ENCODE results near the gene TMEM244. TPM values are rescaled to one million over a fixed set of nuclear protein-coding genes. Genes with fewer than 3 reads are reported as not detected.
A peak's percentile ranks its signal among the peaks of the same experiment; 100 is the strongest.

TMEM244 gene
- total and polyA plus RNA-seq, 9 of the 15 experiments (the other 6 are each of a cell fraction or from before 2014, with no cell fraction given): not detected

DNA sequence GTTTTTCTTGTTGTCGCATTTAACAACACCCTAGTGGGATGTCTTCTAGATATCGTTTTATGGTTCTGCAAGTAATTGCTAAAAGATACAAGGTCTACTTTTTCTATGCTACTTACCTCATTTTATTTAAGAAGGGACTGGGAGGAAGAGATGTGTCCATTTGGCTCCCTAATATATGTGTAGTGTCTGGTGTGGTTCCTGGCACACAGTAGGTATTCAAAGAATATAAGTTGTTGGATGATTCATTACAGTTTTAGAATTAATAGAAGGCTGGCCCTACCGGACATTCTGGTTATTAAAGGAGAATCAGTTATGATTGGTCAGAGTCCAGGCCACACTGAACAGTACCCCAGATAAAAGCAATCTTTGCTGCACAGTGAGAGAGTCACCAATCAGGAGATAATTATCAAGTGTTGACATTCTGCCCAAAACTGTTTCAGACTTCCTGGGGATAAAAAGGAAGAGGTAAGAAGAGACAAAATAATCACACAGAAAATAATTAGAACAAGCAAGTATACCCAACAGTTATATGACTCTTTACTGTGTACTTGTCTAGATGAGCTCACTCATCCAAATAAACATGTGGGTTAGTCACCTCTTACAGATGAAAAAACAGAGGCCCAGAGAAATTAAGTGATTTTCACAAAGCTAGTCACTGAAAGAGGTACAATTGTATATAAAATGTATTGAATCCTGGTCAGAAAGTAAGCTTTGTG, 7.0 kb downstream of the TMEM244 start (continued):
- TF ChIP-seq ZNF280A (IDR thresholded peaks at IDR 0.05; ENCODE audit: low read depth, partially characterized antibody): no peak
- TF ChIP-seq, protein P1, sequence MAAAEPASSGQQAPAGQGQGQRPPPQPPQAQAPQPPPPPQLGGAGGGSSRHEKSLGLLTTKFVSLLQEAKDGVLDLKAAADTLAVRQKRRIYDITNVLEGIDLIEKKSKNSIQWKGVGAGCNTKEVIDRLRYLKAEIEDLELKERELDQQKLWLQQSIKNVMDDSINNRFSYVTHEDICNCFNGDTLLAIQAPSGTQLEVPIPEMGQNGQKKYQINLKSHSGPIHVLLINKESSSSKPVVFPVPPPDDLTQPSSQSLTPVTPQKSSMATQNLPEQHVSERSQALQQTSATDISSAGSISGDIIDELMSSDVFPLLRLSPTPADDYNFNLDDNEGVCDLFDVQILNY (CRISPR knock-in tag; IDR thresholded peaks at IDR 0.05): no peak
- no peak for TF ChIP-seq TBP (optimal IDR thresholded peaks at IDR 0.05; ENCODE audit: low read depth, low read length)
- no peak for TF ChIP-seq CBX5 (IDR thresholded peaks at IDR 0.05; ENCODE audit: borderline replicate concordance, low read depth)
- no peak for TF ChIP-seq TCFL5 (CRISPR knock-in tag; conservative IDR thresholded peaks at IDR 0.05)
- no peak for TF ChIP-seq SAFB2 (IDR thresholded peaks at IDR 0.05; ENCODE audit: borderline replicate concordance, low read depth, low read length, severe bottlenecking)
- TF ChIP-seq, protein P2, sequence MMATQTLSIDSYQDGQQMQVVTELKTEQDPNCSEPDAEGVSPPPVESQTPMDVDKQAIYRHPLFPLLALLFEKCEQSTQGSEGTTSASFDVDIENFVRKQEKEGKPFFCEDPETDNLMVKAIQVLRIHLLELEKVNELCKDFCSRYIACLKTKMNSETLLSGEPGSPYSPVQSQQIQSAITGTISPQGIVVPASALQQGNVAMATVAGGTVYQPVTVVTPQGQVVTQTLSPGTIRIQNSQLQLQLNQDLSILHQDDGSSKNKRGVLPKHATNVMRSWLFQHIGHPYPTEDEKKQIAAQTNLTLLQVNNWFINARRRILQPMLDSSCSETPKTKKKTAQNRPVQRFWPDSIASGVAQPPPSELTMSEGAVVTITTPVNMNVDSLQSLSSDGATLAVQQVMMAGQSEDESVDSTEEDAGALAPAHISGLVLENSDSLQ (IDR thresholded peaks at IDR 0.05): peak; percentile 22; the same call in 1 of the 2 replicates
- TF ChIP-seq MXI1 (IDR thresholded peaks at IDR 0.05; ENCODE audit: low read depth, low read length): no peak
- no peak; the same call in 1 of the 2 replicates for TF ChIP-seq ATF3 (IDR thresholded peaks at IDR 0.05)
- TF ChIP-seq ATF3 (CRISPR knock-in tag; conservative IDR thresholded peaks at IDR 0.05): no peak
- TF ChIP-seq, protein P3, sequence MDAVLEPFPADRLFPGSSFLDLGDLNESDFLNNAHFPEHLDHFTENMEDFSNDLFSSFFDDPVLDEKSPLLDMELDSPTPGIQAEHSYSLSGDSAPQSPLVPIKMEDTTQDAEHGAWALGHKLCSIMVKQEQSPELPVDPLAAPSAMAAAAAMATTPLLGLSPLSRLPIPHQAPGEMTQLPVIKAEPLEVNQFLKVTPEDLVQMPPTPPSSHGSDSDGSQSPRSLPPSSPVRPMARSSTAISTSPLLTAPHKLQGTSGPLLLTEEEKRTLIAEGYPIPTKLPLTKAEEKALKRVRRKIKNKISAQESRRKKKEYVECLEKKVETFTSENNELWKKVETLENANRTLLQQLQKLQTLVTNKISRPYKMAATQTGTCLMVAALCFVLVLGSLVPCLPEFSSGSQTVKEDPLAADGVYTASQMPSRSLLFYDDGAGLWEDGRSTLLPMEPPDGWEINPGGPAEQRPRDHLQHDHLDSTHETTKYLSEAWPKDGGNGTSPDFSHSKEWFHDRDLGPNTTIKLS (IDR thresholded peaks at IDR 0.05; ENCODE audit: borderline replicate concordance, low read depth): no peak
- TF ChIP-seq ZNF764 (CRISPR knock-in tag; IDR thresholded peaks at IDR 0.05; ENCODE audit: low read depth): no peak
- TF ChIP-seq HDAC1 (IDR thresholded peaks at IDR 0.05): no peak; a peak in 1 of 4 replicates
- TF ChIP-seq, protein P4, sequence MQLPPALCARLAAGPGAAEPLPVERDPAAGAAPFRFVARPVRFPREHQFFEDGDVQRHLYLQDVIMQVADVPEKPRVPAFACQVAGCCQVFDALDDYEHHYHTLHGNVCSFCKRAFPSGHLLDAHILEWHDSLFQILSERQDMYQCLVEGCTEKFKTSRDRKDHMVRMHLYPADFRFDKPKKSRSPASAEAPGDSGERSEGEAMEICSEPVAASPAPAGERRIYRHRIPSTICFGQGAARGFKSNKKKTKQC (CRISPR knock-in tag; IDR thresholded peaks at IDR 0.05): no peak
- no peak for TF ChIP-seq BRCA1 (IDR thresholded peaks at IDR 0.05)
- TF ChIP-seq BRCA1 (CRISPR knock-in tag; IDR thresholded peaks at IDR 0.05): no peak
- no peak for TF ChIP-seq CEBPZ (IDR thresholded peaks at IDR 0.05; ENCODE audit: borderline replicate concordance, low read depth, low read length)
- TF ChIP-seq BCOR (IDR thresholded peaks at IDR 0.05): no peak

Data from K562 (cell line).